DND-41 (cell line): ENCODE data around the gene FARSB.
A peak's percentile ranks its signal among the peaks of the same experiment; 100 is the strongest.

Source experiments
- ATAC-seq: fragments of 200-7000 bp; cut with Tn5 transposase; 3 replicates; pipeline ENCODE4 v1.9.1; 2021; ENCODE audit warnings: low read depth; ENCODE audit not compliant: insufficient read depth
- DNase-seq: peaks from one replicate; pipeline ENCODE4 v3.0.0-alpha.2; 2020
- H2AFZ ChIP-seq: 2 replicates; pipeline ENCODE4 v1.6.0; 2012; ENCODE audit warnings: low read depth, low read length
- H3K27ac ChIP-seq: 2 replicates; pipeline ENCODE4 v1.5.1; 2012; ENCODE audit warnings: low read length, inconsistent platforms
- H3K27me3 ChIP-seq: fragments of 200-600 bp; sonication (generic); 2 replicates; pipeline ENCODE4 v1.6.0; 2012; ENCODE audit warnings: low read length, mild to moderate bottlenecking, inconsistent platforms; ENCODE audit not compliant: insufficient read depth, poor library complexity
- H3K36me3 ChIP-seq: 2 replicates; pipeline ENCODE4 v1.5.1; 2012; ENCODE audit warnings: low read length, inconsistent platforms; ENCODE audit not compliant: insufficient read depth
- H3K4me1 ChIP-seq: 2 replicates; pipeline ENCODE4 v1.5.1; 2012; ENCODE audit warnings: mild to moderate bottlenecking, low read length; ENCODE audit not compliant: insufficient read depth
- H3K4me2 ChIP-seq: 2 replicates; pipeline ENCODE4 v1.6.0; 2012; ENCODE audit warnings: mild to moderate bottlenecking, moderate library complexity, low read length, inconsistent platforms; ENCODE audit not compliant: insufficient read depth
- H3K4me3 ChIP-seq, 2 experiments: fragments of 200-600 bp in 1 of 2; shearing (Covaris generic) in 1 of 2; 2 replicates each; pipeline ENCODE4 v1.5.1; 2012 to 2016; ENCODE audit warnings: inconsistent platforms in 2 of 2, low read length in 2 of 2, mild to moderate bottlenecking in 2 of 2, low read depth in 1 of 2, moderate library complexity in 1 of 2
- H3K79me2 ChIP-seq: 2 replicates; pipeline ENCODE4 v1.6.0; 2012; ENCODE audit warnings: low read length, inconsistent platforms; ENCODE audit not compliant: insufficient read depth
- H3K9ac ChIP-seq: 2 replicates; pipeline ENCODE4 v1.6.0; 2012; ENCODE audit warnings: low read depth, mild to moderate bottlenecking, inconsistent platforms, low read length, moderate library complexity
- H3K9me3 ChIP-seq: 2 replicates; pipeline ENCODE4 v1.5.1; 2012; ENCODE audit warnings: low read length, moderate library complexity, mild to moderate bottlenecking, inconsistent platforms; ENCODE audit not compliant: insufficient read depth, severe bottlenecking
- H4K20me1 ChIP-seq: 2 replicates; pipeline ENCODE4 v1.6.0; 2012; ENCODE audit warnings: low read length; ENCODE audit not compliant: insufficient read depth
- EZH2 ChIP-seq: IDR thresholded peaks from 3 replicates; pipeline ENCODE4 v1.6.1; 2012; ENCODE audit warnings: borderline replicate concordance, low read depth, mild to moderate bottlenecking, moderate library complexity, low read length, inconsistent platforms; ENCODE audit not compliant: severe bottlenecking
- TF ChIP-seq, protein P1 (sequence below): IDR thresholded peaks from 2 replicates; pipeline ENCODE4 v1.5.1; 2012; ENCODE audit warnings: borderline replicate concordance, low read length, moderate library complexity, mild to moderate bottlenecking; ENCODE audit not compliant: poor library complexity, severe bottlenecking; ENCODE audit errors: extremely low read depth

FARSB gene

DNA sequence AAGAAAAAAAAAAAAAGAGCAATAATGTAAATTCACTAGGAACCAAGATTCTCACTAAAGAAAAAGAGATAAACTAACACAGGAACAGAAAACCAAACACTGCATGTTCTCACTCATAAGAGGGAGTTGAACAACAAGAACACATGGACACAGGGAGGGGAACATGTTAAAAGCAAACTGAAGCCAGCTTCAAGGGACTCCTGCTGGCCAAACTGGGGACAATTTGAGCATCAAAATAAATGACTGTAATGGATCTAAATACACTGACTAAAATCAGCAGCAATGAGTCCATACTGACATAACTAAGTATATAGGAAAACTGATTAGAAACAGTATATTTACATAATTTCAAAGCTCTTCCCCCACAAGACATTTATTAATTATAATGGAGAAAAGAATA lies 73.0 kb downstream of the FARSB start:
- Histone ChIP-seq H3K4me3 (no peak overlapping the region), H3K9me3 (no peaks in the 10 kb centered on the region), H3K4me1 (no peaks in the 10 kb centered on the region), H4K20me1 (peaks cover 3% of the 10 kb centered on the region; the same call in 1 of the 2 replicates), H3K36me3 (peaks cover 41% of the 10 kb centered on the region), H3K79me2 (peaks cover 4% of the 10 kb centered on the region), H3K4me2 (no peak overlapping the region), H3K27ac (no peak overlapping the region), H2AFZ (no peak overlapping the region), H3K27me3 (no peaks in the 10 kb centered on the region), H3K9ac (no peak overlapping the region)
- ATAC-seq (no peak; the same call in 2 of the 3 replicates), DNase-seq (no peak)
- no peak for TF ChIP-seq EZH2
- TF ChIP-seq, protein P1, sequence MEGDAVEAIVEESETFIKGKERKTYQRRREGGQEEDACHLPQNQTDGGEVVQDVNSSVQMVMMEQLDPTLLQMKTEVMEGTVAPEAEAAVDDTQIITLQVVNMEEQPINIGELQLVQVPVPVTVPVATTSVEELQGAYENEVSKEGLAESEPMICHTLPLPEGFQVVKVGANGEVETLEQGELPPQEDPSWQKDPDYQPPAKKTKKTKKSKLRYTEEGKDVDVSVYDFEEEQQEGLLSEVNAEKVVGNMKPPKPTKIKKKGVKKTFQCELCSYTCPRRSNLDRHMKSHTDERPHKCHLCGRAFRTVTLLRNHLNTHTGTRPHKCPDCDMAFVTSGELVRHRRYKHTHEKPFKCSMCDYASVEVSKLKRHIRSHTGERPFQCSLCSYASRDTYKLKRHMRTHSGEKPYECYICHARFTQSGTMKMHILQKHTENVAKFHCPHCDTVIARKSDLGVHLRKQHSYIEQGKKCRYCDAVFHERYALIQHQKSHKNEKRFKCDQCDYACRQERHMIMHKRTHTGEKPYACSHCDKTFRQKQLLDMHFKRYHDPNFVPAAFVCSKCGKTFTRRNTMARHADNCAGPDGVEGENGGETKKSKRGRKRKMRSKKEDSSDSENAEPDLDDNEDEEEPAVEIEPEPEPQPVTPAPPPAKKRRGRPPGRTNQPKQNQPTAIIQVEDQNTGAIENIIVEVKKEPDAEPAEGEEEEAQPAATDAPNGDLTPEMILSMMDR = peak; percentile 16

DNA sequence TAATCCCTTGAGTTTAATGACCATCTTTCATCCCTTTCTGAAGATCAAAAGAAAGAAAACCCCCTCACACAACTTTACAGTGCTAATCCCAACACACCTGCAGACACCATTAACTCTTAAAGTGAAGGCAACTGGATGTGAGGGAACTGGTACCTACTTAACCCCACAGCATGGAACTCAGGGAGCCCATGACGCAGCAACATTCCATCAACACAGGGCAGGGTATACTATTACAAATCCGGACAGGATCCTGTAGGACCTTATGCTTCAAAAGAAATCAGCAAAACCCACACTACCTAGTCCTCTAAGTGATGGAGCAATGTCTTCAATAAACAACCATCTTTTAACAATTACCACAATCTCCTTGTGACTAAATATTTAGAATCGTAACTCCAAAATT lies 78.6 kb downstream of the FARSB start:
- TF ChIP-seq, protein P1 = no peak
- TF ChIP-seq EZH2 = no peak

DNA sequence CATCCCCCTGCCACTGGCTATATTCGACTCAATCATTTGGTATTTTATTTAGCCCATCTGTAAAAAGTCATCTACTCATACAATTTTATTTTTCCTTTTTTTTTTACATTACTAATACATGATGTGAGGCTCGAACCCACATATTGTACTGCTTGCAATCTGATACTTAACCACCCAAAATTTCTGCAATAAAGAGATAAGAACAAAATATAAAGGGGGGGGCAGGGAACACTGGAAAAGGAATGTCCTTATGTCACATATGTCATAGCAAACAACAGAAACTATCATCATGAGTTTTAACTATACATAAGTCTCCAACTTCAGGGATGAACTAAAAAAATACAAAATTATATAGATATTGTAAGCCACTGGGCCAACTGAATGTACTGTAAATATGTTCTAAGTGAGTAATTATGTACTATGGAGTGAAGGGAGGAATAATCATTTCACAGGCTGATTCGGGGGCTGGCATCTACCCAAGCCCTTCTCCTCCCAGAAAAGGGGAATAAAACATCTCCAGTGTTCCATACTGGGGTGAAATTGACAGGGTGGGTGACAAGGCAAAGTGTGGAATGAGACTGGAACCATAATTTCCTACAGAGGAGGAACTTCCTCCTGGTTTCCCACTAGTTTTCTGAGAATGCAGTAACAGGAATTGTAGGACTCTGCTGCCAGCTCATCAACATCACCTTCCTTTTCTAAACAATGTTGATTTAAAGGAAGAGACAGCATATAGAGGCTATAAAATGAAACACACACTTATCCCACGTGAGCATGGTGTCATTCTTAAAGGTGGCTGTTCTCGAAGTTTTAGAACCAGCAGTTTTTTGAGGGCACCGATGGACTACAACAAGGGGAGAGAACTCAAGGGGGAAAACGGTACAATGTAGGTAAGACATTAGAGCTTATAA lies 79.5 kb downstream of the FARSB start:
- H3K79me2 ChIP-seq = no peaks in the 10 kb centered on the region; the same call in 1 of the 2 replicates
- H3K9ac ChIP-seq = no peak overlapping the region
- no peaks in the 10 kb centered on the region for H3K27me3 ChIP-seq
- ATAC-seq (no peak), DNase-seq (no peak)
- TF ChIP-seq EZH2 = no peak
- TF ChIP-seq, protein P1 = no peak
- no peak overlapping the region for H3K27ac ChIP-seq
- no peaks in the 10 kb centered on the region for H3K4me1 ChIP-seq
- H3K36me3 ChIP-seq = peaks cover 55% of the 10 kb centered on the region
- H4K20me1 ChIP-seq = no peaks in the 10 kb centered on the region; the same call in 1 of the 2 replicates
- no peak overlapping the region for H3K4me2 ChIP-seq
- no peak overlapping the region for H3K4me3 ChIP-seq
- H3K9me3 ChIP-seq = no peaks in the 10 kb centered on the region
- no peak overlapping the region for H2AFZ ChIP-seq

More for the DNA sequence above, 78.6 kb downstream of the FARSB start:
- Histone ChIP-seq H3K27ac (no peak overlapping the region), H3K9me3 (no peaks in the 10 kb centered on the region), H3K79me2 (no peaks in the 10 kb centered on the region; the same call in 1 of the 2 replicates), H3K4me3 (no peak overlapping the region), H2AFZ (no peak overlapping the region), H3K27me3 (no peaks in the 10 kb centered on the region), H3K36me3 (peaks cover 45% of the 10 kb centered on the region; the same call in 1 of the 2 replicates), H3K4me1 (no peaks in the 10 kb centered on the region), H3K4me2 (no peak overlapping the region), H4K20me1 (no peaks in the 10 kb centered on the region; the same call in 1 of the 2 replicates), H3K9ac (no peak overlapping the region)
- ATAC-seq (no peak), DNase-seq (no peak)
